Peyer's patch (tissue), 4 donors: ENCODE results near the gene PSMG4. TPM values are rescaled to one million over a fixed set of nuclear protein-coding genes. Genes with fewer than 3 reads are reported as not detected.
"Not testable (repeated sequence)": the region's sequence is repeated elsewhere in the genome, so short reads cannot be mapped to it uniquely, and the experiment has no call there.

Experiments
- DNase-seq, 3 donors: peaks; one replicate each; pipeline ENCODE4 v3.0.0-alpha.2; 2017 to 2019
- H3K27ac ChIP-seq, 4 donors: fragments of 200-600 bp; sonication (generic); one replicate each; pipeline ENCODE4 v1.5.1; 2016 to 2019
- H3K27me3 ChIP-seq, 2 donors: fragments of 200-600 bp; sonication (generic); one replicate each; pipeline ENCODE4 v1.5.1; 2019
- H3K36me3 ChIP-seq, 3 donors: fragments of 200-600 bp; sonication (generic); one replicate each; pipeline ENCODE4 v1.5.1; 2016 to 2019
- H3K4me1 ChIP-seq, 4 donors: fragments of 200-600 bp; sonication (generic); one replicate each; pipeline ENCODE4 v1.5.1; 2016 to 2019
- H3K4me3 ChIP-seq, 4 donors: fragments of 200-600 bp; sonication (generic); 1 replicate in 3 of 4; 2 replicates in 1 of 4; pipeline ENCODE4 v1.5.1; 2016 to 2019; ENCODE audit warnings: mild to moderate bottlenecking in 1 of 4
- H3K9me3 ChIP-seq, 4 donors: fragments of 200-600 bp; sonication (generic); one replicate each; pipeline ENCODE4 v1.5.1; 2016 to 2019; ENCODE audit warnings: mild to moderate bottlenecking in 1 of 4
- CTCF ChIP-seq, 6 experiments: fragments of 450-650 bp in 4 of 6; fragments of 200-600 bp in 2 of 6; sonication (generic) in 1 of 6; IDR thresholded peaks; one replicate each; pipeline ENCODE4 v1.5.1; 2017 to 2019; ENCODE audit warnings: antibody characterized with exemption in 6 of 6, mild to moderate bottlenecking in 3 of 6, moderate library complexity in 1 of 6
- POLR2A ChIP-seq, 2 donors: fragments of 450-650 bp; IDR thresholded peaks; one replicate each; pipeline ENCODE4 v1.5.1; 2017; ENCODE audit warnings: antibody characterized with exemption in 2 of 2, mild to moderate bottlenecking in 2 of 2, moderate library complexity in 2 of 2
- total RNA-seq, 4 donors: library from RNA; depleted of rRNA; stranded (reverse); fragments of >200 nt; gene quantifications; one replicate each; pipeline ENCODE4 v1.1.0, GENCODE V29; 2016

The PSMG4 gene
- total RNA-seq, 4 donors from 2014 or later: 6.6 to 16.8 (median 15.9) TPM

- H3K36me3 ChIP-seq: no peaks in the 10 kb centered on the region
- H3K4me1 ChIP-seq: peaks cover 0 to 16% (median 0%) of the 10 kb centered on the region in 4 donors
- H3K9me3 ChIP-seq: no peaks in the 10 kb centered on the region
- no peak for DNase-seq
- H3K27ac ChIP-seq: no peak overlapping the region
- TF ChIP-seq CTCF (IDR thresholded peaks at IDR 0.05) (no peak), POLR2A (IDR thresholded peaks at IDR 0.05) (no peak)
- no peak overlapping the region for H3K4me3 ChIP-seq
- H3K27me3 ChIP-seq: no peaks in the 10 kb centered on the region
Observed at GRCh38 chr6:3244003-3244831, 14.5 kb upstream of the PSMG4 start.

GRCh38 chr6:3244832-3245161 lies 13.9 kb upstream of the PSMG4 start:
- H3K4me1 ChIP-seq: peaks cover 0 to 16% (median 0%) of the 10 kb centered on the region in 4 donors
- DNase-seq, H3K36me3 ChIP-seq, H3K27ac ChIP-seq, H3K4me3 ChIP-seq, H3K27me3 ChIP-seq, H3K9me3 ChIP-seq: not testable (repeated sequence)

- DNase-seq: no peak
- Histone ChIP-seq H3K36me3 (no peaks in the 10 kb centered on the region), H3K4me3 (no peak overlapping the region), H3K27ac (no peak overlapping the region), H3K9me3 (no peaks in the 10 kb centered on the region), H3K27me3 (no peaks in the 10 kb centered on the region), H3K4me1 (peaks cover 0 to 16% (median 0%) of the 10 kb centered on the region in 4 donors)
- TF ChIP-seq CTCF (IDR thresholded peaks at IDR 0.05) (no peak), POLR2A (IDR thresholded peaks at IDR 0.05) (no peak)
Observed at GRCh38 chr6:3245216-3245615, 13.5 kb upstream of the PSMG4 start.

GRCh38 chr6:3247255-3248146 lies 11.2 kb upstream of the PSMG4 start:
- Histone ChIP-seq H3K9me3 (no peaks in the 10 kb centered on the region), H3K4me3 (peak overlapping the region in 2 of 4 donors; percentile 36 to 39), H3K27ac (no peak overlapping the region), H3K4me1 (peaks cover 0 to 16% (median 0%) of the 10 kb centered on the region in 4 donors), H3K27me3 (no peaks in the 10 kb centered on the region), H3K36me3 (no peaks in the 10 kb centered on the region)
- DNase-seq: peak in 2 of 3 donors; percentile 64 to 65
- no peak for TF ChIP-seq CTCF (IDR thresholded peaks at IDR 0.05)
- no peak for TF ChIP-seq POLR2A (IDR thresholded peaks at IDR 0.05)

GRCh38 chr6:3249821-3250220 lies 8.9 kb upstream of the PSMG4 start:
- TF ChIP-seq CTCF (IDR thresholded peaks at IDR 0.05) (no peak), POLR2A (IDR thresholded peaks at IDR 0.05) (no peak)
- H3K27ac ChIP-seq: no peak overlapping the region
- peaks cover 0 to 16% (median 0%) of the 10 kb centered on the region in 4 donors for H3K4me1 ChIP-seq
- peak in 1 of 3 donors; percentile 14 for DNase-seq
- no peaks in the 10 kb centered on the region for H3K36me3 ChIP-seq
- no peak overlapping the region for H3K4me3 ChIP-seq
- H3K9me3 ChIP-seq: no peaks in the 10 kb centered on the region
- H3K27me3 ChIP-seq: no peaks in the 10 kb centered on the region

GRCh38 chr6:3250231-3250675 lies 8.5 kb upstream of the PSMG4 start:
- DNase-seq: peak in 1 of 3 donors; percentile 28
- no peaks in the 10 kb centered on the region for H3K9me3 ChIP-seq
- H3K36me3 ChIP-seq: no peaks in the 10 kb centered on the region
- H3K4me3 ChIP-seq: no peak overlapping the region
- H3K4me1 ChIP-seq: peaks cover 0 to 16% (median 0%) of the 10 kb centered on the region in 4 donors
- H3K27ac ChIP-seq: no peak overlapping the region
- TF ChIP-seq CTCF (IDR thresholded peaks at IDR 0.05): no peak
- no peak for TF ChIP-seq POLR2A (IDR thresholded peaks at IDR 0.05)
- no peaks in the 10 kb centered on the region for H3K27me3 ChIP-seq
